ENCODE results near the gene ATXN7L3. TPM values are rescaled to one million over a fixed set of nuclear protein-coding genes. Genes with fewer than 3 reads are reported as not detected.

Gene ATXN7L3
- total and polyA plus RNA-seq, 9 of the 15 experiments (the other 6 are each of a cell fraction or from before 2014, with no cell fraction given): 0.62 to 66.1 (median 33.2) TPM

GRCh38 chr17:44159519-44160210 lies 40.0 kb downstream of the ATXN7L3 start (continued):
- TF ChIP-seq, protein P1, sequence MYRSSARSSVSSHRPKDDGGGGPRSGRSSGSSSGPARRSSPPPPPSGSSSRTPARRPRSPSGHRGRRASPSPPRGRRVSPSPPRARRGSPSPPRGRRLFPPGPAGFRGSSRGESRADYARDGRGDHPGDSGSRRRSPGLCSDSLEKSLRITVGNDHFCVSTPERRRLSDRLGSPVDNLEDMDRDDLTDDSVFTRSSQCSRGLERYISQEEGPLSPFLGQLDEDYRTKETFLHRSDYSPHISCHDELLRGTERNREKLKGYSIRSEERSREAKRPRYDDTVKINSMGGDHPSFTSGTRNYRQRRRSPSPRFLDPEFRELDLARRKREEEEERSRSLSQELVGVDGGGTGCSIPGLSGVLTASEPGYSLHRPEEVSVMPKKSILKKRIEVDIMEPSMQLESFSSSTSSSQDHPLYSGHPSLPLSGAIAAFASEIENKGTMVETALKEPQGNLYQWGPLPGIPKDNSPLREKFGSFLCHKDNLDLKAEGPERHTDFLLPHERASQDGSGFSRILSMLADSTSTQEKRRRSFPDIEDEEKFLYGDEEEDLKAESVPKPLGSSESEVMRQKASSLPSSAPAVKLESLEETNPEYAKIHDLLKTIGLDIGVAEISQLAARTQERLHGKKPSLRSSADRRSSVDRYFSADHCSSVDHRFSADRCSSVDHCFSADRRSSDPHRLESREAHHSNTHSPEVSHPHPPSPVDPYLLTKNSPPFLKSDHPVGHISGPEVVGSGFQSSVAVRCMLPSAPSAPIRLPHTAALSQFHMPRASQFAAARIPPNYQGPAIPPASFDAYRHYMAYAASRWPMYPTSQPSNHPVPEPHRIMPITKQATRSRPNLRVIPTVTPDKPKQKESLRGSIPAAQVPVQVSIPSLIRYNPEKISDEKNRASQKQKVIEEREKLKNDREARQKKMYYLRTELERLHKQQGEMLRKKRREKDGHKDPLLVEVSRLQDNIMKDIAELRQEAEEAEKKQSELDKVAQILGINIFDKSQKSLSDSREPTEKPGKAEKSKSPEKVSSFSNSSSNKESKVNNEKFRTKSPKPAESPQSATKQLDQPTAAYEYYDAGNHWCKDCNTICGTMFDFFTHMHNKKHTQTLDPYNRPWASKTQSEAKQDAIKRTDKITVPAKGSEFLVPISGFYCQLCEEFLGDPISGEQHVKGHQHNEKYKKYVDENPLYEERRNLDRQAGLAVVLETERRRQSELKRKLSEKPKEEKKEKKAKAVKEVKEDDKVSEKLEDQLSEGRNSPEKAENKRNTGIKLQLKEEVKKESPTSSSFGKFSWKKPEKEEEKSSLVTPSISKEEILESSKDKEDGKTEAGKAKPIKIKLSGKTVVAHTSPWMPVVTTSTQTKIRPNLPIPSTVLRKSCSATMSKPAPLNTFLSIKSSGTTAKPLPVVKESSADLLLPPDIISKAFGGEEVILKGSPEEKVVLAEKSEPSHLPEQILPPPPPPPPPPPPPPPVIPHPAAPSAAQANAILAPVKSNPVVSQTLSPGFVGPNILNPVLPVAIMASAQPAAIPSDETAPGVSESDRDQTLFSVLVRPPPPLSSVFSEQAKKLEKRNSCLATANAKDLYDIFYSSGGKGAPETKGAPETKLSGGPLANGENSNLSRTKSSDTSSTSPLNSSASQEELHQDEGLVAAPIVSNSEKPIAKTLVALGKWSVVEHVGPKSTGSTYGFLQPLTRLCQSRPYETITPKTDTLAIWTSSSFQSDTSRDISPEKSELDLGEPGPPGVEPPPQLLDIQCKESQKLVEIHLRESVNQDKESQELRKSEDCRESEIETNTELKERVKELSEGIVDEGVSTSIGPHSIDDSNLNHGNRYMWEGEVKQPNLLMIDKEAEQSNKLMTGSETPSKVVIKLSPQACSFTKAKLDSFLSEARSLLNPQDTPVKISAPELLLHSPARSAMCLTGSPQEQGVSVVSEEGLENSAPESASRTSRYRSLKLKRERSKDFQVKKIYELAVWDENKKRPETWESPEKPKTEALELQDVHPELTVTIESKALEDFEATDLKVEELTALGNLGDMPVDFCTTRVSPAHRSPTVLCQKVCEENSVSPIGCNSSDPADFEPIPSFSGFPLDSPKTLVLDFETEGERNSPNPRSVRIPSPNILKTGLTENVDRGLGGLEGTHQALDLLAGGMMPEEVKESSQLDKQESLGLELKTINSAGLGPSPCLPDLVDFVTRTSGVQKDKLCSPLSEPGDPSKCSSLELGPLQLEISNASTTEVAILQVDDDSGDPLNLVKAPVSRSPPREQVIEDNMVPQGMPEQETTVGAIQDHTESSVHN (IDR thresholded peaks at IDR 0.05; ENCODE audit: borderline replicate concordance in 1 of 2, low read depth in 1 of 2): peak in 1 of 2 experiments; percentile 93; a peak in 2 of 4 replicates
- no peak for TF ChIP-seq ZNF24 (IDR thresholded peaks at IDR 0.05)
- TF ChIP-seq, protein P2, sequence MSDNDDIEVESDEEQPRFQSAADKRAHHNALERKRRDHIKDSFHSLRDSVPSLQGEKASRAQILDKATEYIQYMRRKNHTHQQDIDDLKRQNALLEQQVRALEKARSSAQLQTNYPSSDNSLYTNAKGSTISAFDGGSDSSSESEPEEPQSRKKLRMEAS (CRISPR knock-in tag; IDR thresholded peaks at IDR 0.05): peak; percentile 69
- peak; percentile 85 for TF ChIP-seq ARID1B (IDR thresholded peaks at IDR 0.05)
- TF ChIP-seq TBP (optimal IDR thresholded peaks at IDR 0.05; ENCODE audit: low read depth, low read length): peak; percentile 25
- peak; percentile 47 for TF ChIP-seq FOS (IDR thresholded peaks at IDR 0.05; ENCODE audit: extremely low read depth, insufficient read length)
- TF ChIP-seq CREM (IDR thresholded peaks at IDR 0.05; ENCODE audit: low read depth): peak; percentile 75
- no peak for TF ChIP-seq KAT2B (IDR thresholded peaks at IDR 0.05; ENCODE audit: low read depth, low read length)
- peak; percentile 97 for TF ChIP-seq RAD51 (IDR thresholded peaks at IDR 0.05; ENCODE audit: borderline replicate concordance, low read depth)
- TF ChIP-seq NR2C2 (CRISPR knock-in tag; IDR thresholded peaks at IDR 0.05): no peak
- peak; percentile 33; the same call in 1 of the 2 replicates for TF ChIP-seq NR2C2 (tag; IDR thresholded peaks at IDR 0.05)
- TF ChIP-seq TAF9B (IDR thresholded peaks at IDR 0.05; ENCODE audit: partially characterized antibody): peak; percentile 84
- peak; percentile 78; the same call in 1 of the 2 replicates for TF ChIP-seq MTA3 (IDR thresholded peaks at IDR 0.05; ENCODE audit: borderline replicate concordance)
- peak; percentile 85 for TF ChIP-seq CBFA2T3 (IDR thresholded peaks at IDR 0.05)
- TF ChIP-seq NR2F6 (CRISPR knock-in tag; IDR thresholded peaks at IDR 0.05): no peak
- no peak for TF ChIP-seq U2AF1 (optimal IDR thresholded peaks at IDR 0.05; ENCODE audit: low read depth, low read length)
- TF ChIP-seq MTA2 (IDR thresholded peaks at IDR 0.05; ENCODE audit: low read depth): peak; percentile 62
- TF ChIP-seq PHTF2 (CRISPR knock-in tag; IDR thresholded peaks at IDR 0.05): no peak
- TF ChIP-seq RCOR1 (IDR thresholded peaks at IDR 0.05; ENCODE audit: borderline replicate concordance in 1 of 2, low read depth in 2 of 2, low read length in 2 of 2): peak in 1 of 2 experiments; percentile 70; a peak in 2 of 4 replicates
- TF ChIP-seq ZNF197 (CRISPR knock-in tag; IDR thresholded peaks at IDR 0.05; ENCODE audit: low read depth): peak; percentile 76
- peak; percentile 36; the same call in 1 of the 2 replicates for TF ChIP-seq MTA1 (IDR thresholded peaks at IDR 0.05; ENCODE audit: borderline replicate concordance)
- 0 out of 2 replicates have a peak, but pooled peaks have one; percentile 52 for TF ChIP-seq CREB1 (IDR thresholded peaks at IDR 0.05)
- TF ChIP-seq CREB1 (CRISPR knock-in tag; IDR thresholded peaks at IDR 0.05): peak; percentile 33; the same call in 1 of the 2 replicates

Data from K562 (cell line).